Tibial artery (tissue), 4 donors: ENCODE measurements around the gene FGD5.

Source experiments
- DNase-seq, 2 donors: peaks; one replicate each; pipeline ENCODE4 v3.0.0-alpha.2; 2019
- H3K27ac ChIP-seq, 2 donors: fragments of 200-600 bp; sonication (generic) in 1 of 2; 1 replicate in 1 of 2; 2 replicates in 1 of 2; pipeline ENCODE4 v1.5.1; 2018 to 2019; ENCODE audit warnings: mild to moderate bottlenecking in 1 of 2
- H3K27me3 ChIP-seq, 2 donors: fragments of 200-600 bp; sonication (generic) in 1 of 2; one replicate each; pipeline versions ENCODE4 v1.5.1 to v1.6.0; 2016 to 2019
- H3K36me3 ChIP-seq, 3 donors: fragments of 200-600 bp; sonication (generic) in 2 of 3; one replicate each; pipeline ENCODE4 v1.5.1; 2016 to 2019; ENCODE audit warnings: mild to moderate bottlenecking in 2 of 3
- H3K4me1 ChIP-seq, 4 donors: fragments of 200-600 bp; sonication (generic) in 2 of 4; 1 replicate in 3 of 4; 2 replicates in 1 of 4; pipeline ENCODE4 v1.5.1; 2016 to 2019
- H3K4me3 ChIP-seq, 2 donors: fragments of 200-600 bp; sonication (generic) in 1 of 2; 1 replicate in 1 of 2; 2 replicates in 1 of 2; pipeline ENCODE4 v1.5.1; 2018 to 2019; ENCODE audit warnings: mild to moderate bottlenecking in 2 of 2
- H3K9me3 ChIP-seq, 3 donors: fragments of 200-600 bp; sonication (generic) in 1 of 3; one replicate each; pipeline ENCODE4 v1.5.1; 2016 to 2019
- intact Hi-C: fragments of 100-400 bp; cut with DNase I; formaldehyde crosslinking; loops from one replicate; pipeline ENCODE4 v1.15.0; 2023; ENCODE audit warnings: low total_unique reads
- TF ChIP-seq, protein P1 (sequence below), 2 experiments: fragments of 200-600 bp in 1 of 2; fragments of 450-650 bp in 1 of 2; IDR thresholded peaks; one replicate each; pipeline ENCODE4 v1.5.1; 2017 to 2019; ENCODE audit warnings: antibody characterized with exemption in 2 of 2, mild to moderate bottlenecking in 1 of 2, moderate library complexity in 1 of 2

Gene FGD5

DNA sequence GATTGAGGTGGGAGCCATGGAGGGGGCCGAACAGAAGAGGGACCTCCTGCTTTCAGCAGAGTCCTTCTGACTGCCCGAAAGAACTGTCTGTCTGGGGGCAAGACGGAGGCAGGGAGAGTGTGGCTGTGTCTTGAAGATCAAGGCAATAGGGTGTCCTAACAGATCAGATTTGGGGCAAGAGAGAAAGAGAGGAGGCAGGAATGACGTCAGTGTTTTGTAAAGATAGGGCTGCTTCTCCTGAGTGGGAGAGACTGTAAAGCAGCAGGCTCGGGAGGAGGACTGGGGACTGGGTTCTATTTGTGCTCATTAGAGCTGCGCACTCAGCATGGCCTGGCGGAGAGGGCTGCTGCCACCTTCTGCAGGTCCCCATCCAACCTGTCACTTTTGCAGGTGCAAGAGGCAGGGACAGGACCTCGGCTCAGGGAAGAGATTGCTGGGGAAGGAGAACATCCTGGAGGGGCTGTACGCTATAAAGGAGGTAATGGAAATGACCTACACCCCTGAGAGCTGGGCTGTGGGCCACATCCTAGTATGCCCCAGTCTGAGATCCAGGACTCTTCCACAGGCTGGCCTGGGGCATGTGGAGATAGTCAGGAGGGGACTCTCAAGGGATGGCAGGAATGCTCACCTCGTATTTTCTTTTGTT, 29.0 kb upstream of the FGD5 start:
- no peaks in the 10 kb centered on the region for H3K9me3 ChIP-seq
- intact Hi-C loops: loop anchor here (5.0 kb wide), 1 partner anchor 133 kb away; no protein-coding TSS in a partner anchor
- peaks cover 0 to 6% of the 10 kb centered on the region in 2 donors for H3K27me3 ChIP-seq
- peak in 1 of 2 donors; percentile 46 for DNase-seq
- H3K36me3 ChIP-seq: no peaks in the 10 kb centered on the region
- peaks cover 0 to 10% (median 4%) of the 10 kb centered on the region in 4 donors for H3K4me1 ChIP-seq
- TF ChIP-seq, protein P1, sequence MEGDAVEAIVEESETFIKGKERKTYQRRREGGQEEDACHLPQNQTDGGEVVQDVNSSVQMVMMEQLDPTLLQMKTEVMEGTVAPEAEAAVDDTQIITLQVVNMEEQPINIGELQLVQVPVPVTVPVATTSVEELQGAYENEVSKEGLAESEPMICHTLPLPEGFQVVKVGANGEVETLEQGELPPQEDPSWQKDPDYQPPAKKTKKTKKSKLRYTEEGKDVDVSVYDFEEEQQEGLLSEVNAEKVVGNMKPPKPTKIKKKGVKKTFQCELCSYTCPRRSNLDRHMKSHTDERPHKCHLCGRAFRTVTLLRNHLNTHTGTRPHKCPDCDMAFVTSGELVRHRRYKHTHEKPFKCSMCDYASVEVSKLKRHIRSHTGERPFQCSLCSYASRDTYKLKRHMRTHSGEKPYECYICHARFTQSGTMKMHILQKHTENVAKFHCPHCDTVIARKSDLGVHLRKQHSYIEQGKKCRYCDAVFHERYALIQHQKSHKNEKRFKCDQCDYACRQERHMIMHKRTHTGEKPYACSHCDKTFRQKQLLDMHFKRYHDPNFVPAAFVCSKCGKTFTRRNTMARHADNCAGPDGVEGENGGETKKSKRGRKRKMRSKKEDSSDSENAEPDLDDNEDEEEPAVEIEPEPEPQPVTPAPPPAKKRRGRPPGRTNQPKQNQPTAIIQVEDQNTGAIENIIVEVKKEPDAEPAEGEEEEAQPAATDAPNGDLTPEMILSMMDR (IDR thresholded peaks at IDR 0.05): no peak
- no peak overlapping the region for H3K27ac ChIP-seq
- no peak overlapping the region for H3K4me3 ChIP-seq

- Histone ChIP-seq H3K4me3 (no peak overlapping the region), H3K9me3 (no peaks in the 10 kb centered on the region), H3K27ac (no peak overlapping the region), H3K27me3 (peaks cover 0 to 3% of the 10 kb centered on the region in 2 donors), H3K4me1 (peaks cover 0 to 10% (median 4%) of the 10 kb centered on the region in 4 donors), H3K36me3 (no peaks in the 10 kb centered on the region)
- intact Hi-C loops: loop anchor here (5.0 kb wide), 1 partner anchor 131 kb away; no protein-coding TSS in a partner anchor
- DNase-seq: peak; percentile 74 to 75
- TF ChIP-seq, protein P1 (IDR thresholded peaks at IDR 0.05): peak; percentile 41 to 45
Measured at GRCh38 chr3:14791343-14791945, 27.3 kb upstream of the FGD5 start.

DNA sequence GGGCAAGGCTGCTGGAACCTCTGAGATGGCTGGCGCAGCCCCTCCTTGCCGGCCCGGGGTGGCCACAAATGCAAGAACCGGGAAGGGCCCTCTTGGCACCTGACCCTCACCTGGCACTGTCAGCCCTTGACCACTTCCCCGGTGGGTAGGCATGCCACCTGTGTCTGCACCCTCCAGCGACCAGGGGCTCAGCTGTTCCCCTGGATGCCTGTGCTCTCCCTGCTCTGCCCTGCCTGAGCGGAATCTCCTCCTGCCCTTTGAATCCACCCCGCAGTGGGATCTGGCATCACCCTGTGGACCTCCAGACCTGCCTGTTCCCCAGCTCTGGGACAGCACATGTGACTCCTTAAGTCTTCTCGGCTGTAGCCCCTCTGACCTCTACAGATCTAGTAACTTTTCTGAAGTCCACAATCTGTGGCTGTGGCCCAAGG, 26.1 kb upstream of the FGD5 start:
- Histone ChIP-seq H3K4me1 (peaks cover 0 to 10% (median 4%) of the 10 kb centered on the region in 4 donors), H3K4me3 (no peak overlapping the region), H3K9me3 (no peaks in the 10 kb centered on the region), H3K27me3 (peaks cover 0 to 3% of the 10 kb centered on the region in 2 donors), H3K36me3 (no peaks in the 10 kb centered on the region), H3K27ac (peak overlapping the region; percentile 28 to 39)
- TF ChIP-seq, protein P1 (IDR thresholded peaks at IDR 0.05): no peak
- peak in 1 of 2 donors; percentile 58 for DNase-seq
- intact Hi-C loops: loop anchor here (5.0 kb wide), 1 partner anchor 130 kb away; no protein-coding TSS in a partner anchor

- peak overlapping the region; percentile 39 to 44 for H3K27ac ChIP-seq
- peak in 1 of 2 donors; percentile 73 for DNase-seq
- intact Hi-C loops: loop anchor here (5.0 kb wide), 1 partner anchor 129 kb away; no protein-coding TSS in a partner anchor
Measured at GRCh38 chr3:14793126-14793857, 25.5 kb upstream of the FGD5 start.

GRCh38 chr3:14793858-14794234, 24.9 kb upstream of the FGD5 start:
- no peak overlapping the region for H3K4me3 ChIP-seq
- no peaks in the 10 kb centered on the region for H3K9me3 ChIP-seq
- intact Hi-C loops: loop anchor here (5.0 kb wide), 1 partner anchor 128 kb away; no protein-coding TSS in a partner anchor
- no peak for DNase-seq
- H3K4me1 ChIP-seq: peaks cover 0 to 10% (median 4%) of the 10 kb centered on the region in 4 donors
- no peaks in the 10 kb centered on the region for H3K36me3 ChIP-seq
- peak overlapping the region; percentile 39 to 44 for H3K27ac ChIP-seq
- no peaks in the 10 kb centered on the region for H3K27me3 ChIP-seq
- TF ChIP-seq, protein P1 (IDR thresholded peaks at IDR 0.05): no peak

More at GRCh38 chr3:14793126-14793857, 25.5 kb upstream of the FGD5 start:
- no peaks in the 10 kb centered on the region for H3K9me3 ChIP-seq
- TF ChIP-seq, protein P1 (IDR thresholded peaks at IDR 0.05): no peak
- peaks cover 0 to 10% (median 4%) of the 10 kb centered on the region in 4 donors for H3K4me1 ChIP-seq
- peaks cover 0 to under 1% of the 10 kb centered on the region in 2 donors for H3K27me3 ChIP-seq
- no peak overlapping the region for H3K4me3 ChIP-seq
- no peaks in the 10 kb centered on the region for H3K36me3 ChIP-seq
